ENCODE data around the gene SSUH2.
"Not testable (repeated sequence)": the region's sequence is repeated elsewhere in the genome, so short reads cannot be mapped to it uniquely, and the experiment has no call there.

SSUH2 gene

GRCh38 chr3:8580434-8580833 is 64.2 kb downstream of the SSUH2 start:
- not testable (repeated sequence) for DNase-seq (ENCODE audit: low spot score)

GRCh38 chr3:8579943-8580342 is 64.7 kb downstream of the SSUH2 start:
- no peak for DNase-seq (ENCODE audit: low spot score)

GRCh38 chr3:8579096-8579495 is 65.5 kb downstream of the SSUH2 start:
- no peak for DNase-seq (ENCODE audit: low spot score)

GRCh38 chr3:8578282-8578681 is 66.3 kb downstream of the SSUH2 start:
- no peak for DNase-seq (ENCODE audit: low spot score)

- no peak for DNase-seq (ENCODE audit: low spot score)
Observed at GRCh38 chr3:8576841-8577571, 67.6 kb downstream of the SSUH2 start.

GRCh38 chr3:8576436-8576835 is 68.2 kb downstream of the SSUH2 start:
- DNase-seq (ENCODE audit: low spot score) = no peak

GRCh38 chr3:8575364-8576104 is 69.1 kb downstream of the SSUH2 start:
- no peak for DNase-seq (ENCODE audit: low spot score)

- no peak for DNase-seq (ENCODE audit: low spot score)
Observed at GRCh38 chr3:8574670-8575322, 69.8 kb downstream of the SSUH2 start.

- no peak for DNase-seq (ENCODE audit: low spot score)
Observed at GRCh38 chr3:8574040-8574669, 70.4 kb downstream of the SSUH2 start.

GRCh38 chr3:8573342-8573926 is 71.2 kb downstream of the SSUH2 start:
- DNase-seq (ENCODE audit: low spot score) = no peak

GRCh38 chr3:8571256-8571655 is 73.3 kb downstream of the SSUH2 start:
- DNase-seq (ENCODE audit: low spot score) = no peak
